Effector memory CD8-positive, alpha-beta T cell (primary cell): ENCODE measurements around the gene CMKLR1.
A peak's percentile ranks its signal among the peaks of the same experiment; 100 is the strongest.

Source experiments
- ATAC-seq: fragments of 150-1000 bp; cut with Tn5 transposase; replicated peaks from 2 replicates; pipeline ENCODE4 v1.10.0; 2021; ENCODE audit warnings: mild to moderate bottlenecking, moderate library complexity
- DNase-seq, 3 experiments: peaks; one replicate each; pipeline ENCODE4 v3.0.0; 2021
- H3K27ac Mint-ChIP-seq, 2 donors: one replicate each; pipeline ENCODE4 v1.8.0; 2022; ENCODE audit warnings: mild to moderate bottlenecking in 2 of 2, mixed read lengths in 2 of 2, moderate library complexity in 2 of 2
- H3K27me3 Mint-ChIP-seq, 2 donors: one replicate each; pipeline ENCODE4 v1.8.0; 2022; ENCODE audit warnings: mixed read lengths in 2 of 2
- H3K36me3 Mint-ChIP-seq: one replicate; pipeline ENCODE4 v1.8.0; 2022; ENCODE audit warnings: mild to moderate bottlenecking, moderate library complexity, mixed read lengths; ENCODE audit not compliant: insufficient read depth
- H3K4me1 Mint-ChIP-seq, 2 donors: one replicate each; pipeline ENCODE4 v1.8.0; 2022; ENCODE audit warnings: low read depth in 2 of 2, mixed read lengths in 2 of 2
- H3K4me3 Mint-ChIP-seq, 2 donors: one replicate each; pipeline ENCODE4 v1.8.0; 2022; ENCODE audit warnings: mild to moderate bottlenecking in 2 of 2, mixed read lengths in 2 of 2, moderate library complexity in 2 of 2
- H3K9me3 Mint-ChIP-seq, 2 donors: one replicate each; pipeline ENCODE4 v1.8.0; 2022; ENCODE audit warnings: mixed read lengths in 2 of 2

The CMKLR1 gene

GRCh38 chr12:108357834-108358579 is 18.9 kb upstream of the CMKLR1 start:
- peaks cover 0 to 5% of the 10 kb centered on the region in 2 donors for H3K4me1 Mint-ChIP-seq
- H3K9me3 Mint-ChIP-seq: peaks cover 0 to 1% of the 10 kb centered on the region in 2 donors
- H3K4me3 Mint-ChIP-seq: no peak overlapping the region
- ATAC-seq (no peak), DNase-seq (no peak)
- no peaks in the 10 kb centered on the region for H3K36me3 Mint-ChIP-seq
- H3K27me3 Mint-ChIP-seq: peaks cover 9 to 48% of the 10 kb centered on the region in 2 donors
- no peak overlapping the region for H3K27ac Mint-ChIP-seq

GRCh38 chr12:108356835-108357806 is 18.0 kb upstream of the CMKLR1 start:
- H3K4me3 Mint-ChIP-seq: no peak overlapping the region
- no peak for DNase-seq
- H3K4me1 Mint-ChIP-seq: peaks cover 0 to 3% of the 10 kb centered on the region in 2 donors
- H3K9me3 Mint-ChIP-seq: no peaks in the 10 kb centered on the region
- ATAC-seq: no peak
- H3K36me3 Mint-ChIP-seq: no peaks in the 10 kb centered on the region
- peaks cover 9 to 48% of the 10 kb centered on the region in 2 donors for H3K27me3 Mint-ChIP-seq
- H3K27ac Mint-ChIP-seq: no peak overlapping the region

- peaks cover 9 to 32% of the 10 kb centered on the region in 2 donors for H3K27me3 Mint-ChIP-seq
Observed at GRCh38 chr12:108355069-108355468, 16.0 kb upstream of the CMKLR1 start.

GRCh38 chr12:108352591-108352990 is 13.5 kb upstream of the CMKLR1 start:
- no peaks in the 10 kb centered on the region for H3K9me3 Mint-ChIP-seq
- DNase-seq: no peak
- H3K4me3 Mint-ChIP-seq: no peak overlapping the region
- H3K27me3 Mint-ChIP-seq: peaks cover 0 to 15% of the 10 kb centered on the region in 2 donors
- ATAC-seq: no peak
- no peaks in the 10 kb centered on the region for H3K36me3 Mint-ChIP-seq
- peaks cover 0 to 5% of the 10 kb centered on the region in 2 donors for H3K4me1 Mint-ChIP-seq
- H3K27ac Mint-ChIP-seq: no peak overlapping the region

More at GRCh38 chr12:108355069-108355468, 16.0 kb upstream of the CMKLR1 start:
- no peak overlapping the region for H3K4me3 Mint-ChIP-seq
- no peaks in the 10 kb centered on the region for H3K36me3 Mint-ChIP-seq
- no peak overlapping the region for H3K27ac Mint-ChIP-seq
- no peaks in the 10 kb centered on the region for H3K9me3 Mint-ChIP-seq
- no peak for ATAC-seq
- DNase-seq: no peak
- H3K4me1 Mint-ChIP-seq: peaks cover 0 to 5% of the 10 kb centered on the region in 2 donors

- H3K27ac Mint-ChIP-seq: no peak overlapping the region
- H3K27me3 Mint-ChIP-seq: peaks cover 0 to 21% of the 10 kb centered on the region in 2 donors
- H3K9me3 Mint-ChIP-seq: no peaks in the 10 kb centered on the region
- H3K4me3 Mint-ChIP-seq: no peak overlapping the region
- no peaks in the 10 kb centered on the region for H3K36me3 Mint-ChIP-seq
- ATAC-seq (no peak), DNase-seq (no peak)
- H3K4me1 Mint-ChIP-seq: peaks cover 0 to 5% of the 10 kb centered on the region in 2 donors
Observed at GRCh38 chr12:108350511-108350910, 11.4 kb upstream of the CMKLR1 start.

- peaks cover 0 to 5% of the 10 kb centered on the region in 2 donors for H3K4me1 Mint-ChIP-seq
- ATAC-seq (no peak), DNase-seq (no peak)
- H3K36me3 Mint-ChIP-seq: no peaks in the 10 kb centered on the region
- H3K9me3 Mint-ChIP-seq: no peaks in the 10 kb centered on the region
- no peak overlapping the region for H3K27ac Mint-ChIP-seq
- H3K4me3 Mint-ChIP-seq: no peak overlapping the region
- peaks cover 0 to 19% of the 10 kb centered on the region in 2 donors for H3K27me3 Mint-ChIP-seq
Observed at GRCh38 chr12:108349278-108349688, 10.2 kb upstream of the CMKLR1 start.

GRCh38 chr12:108348842-108349241 is 9.7 kb upstream of the CMKLR1 start:
- DNase-seq (no peak), ATAC-seq (no peak)
- Mint-ChIP-seq H3K4me1 (peaks cover 0 to 5% of the 10 kb centered on the region in 2 donors), H3K4me3 (no peak overlapping the region), H3K9me3 (no peaks in the 10 kb centered on the region), H3K36me3 (no peaks in the 10 kb centered on the region), H3K27me3 (peaks cover 0 to 19% of the 10 kb centered on the region in 2 donors), H3K27ac (no peak overlapping the region)

GRCh38 chr12:108346727-108347710 is 7.9 kb upstream of the CMKLR1 start:
- H3K4me3 Mint-ChIP-seq: no peak overlapping the region
- DNase-seq (no peak), ATAC-seq (no peak)
- no peak overlapping the region for H3K27ac Mint-ChIP-seq
- no peaks in the 10 kb centered on the region for H3K9me3 Mint-ChIP-seq
- no peaks in the 10 kb centered on the region for H3K36me3 Mint-ChIP-seq
- H3K4me1 Mint-ChIP-seq: peaks cover 0 to 1% of the 10 kb centered on the region in 2 donors
- peaks cover 0 to 29% of the 10 kb centered on the region in 2 donors for H3K27me3 Mint-ChIP-seq

GRCh38 chr12:108345716-108346633 is 6.9 kb upstream of the CMKLR1 start:
- DNase-seq (no peak), ATAC-seq (no peak)
- Mint-ChIP-seq H3K36me3 (no peaks in the 10 kb centered on the region), H3K27me3 (peaks cover 0 to 39% of the 10 kb centered on the region in 2 donors), H3K4me1 (peaks cover 0 to 2% of the 10 kb centered on the region in 2 donors), H3K9me3 (no peaks in the 10 kb centered on the region), H3K27ac (peak overlapping the region in 1 of 2 donors; percentile 4), H3K4me3 (no peak overlapping the region)

GRCh38 chr12:108342985-108343384 is 3.9 kb upstream of the CMKLR1 start:
- Mint-ChIP-seq H3K27ac (no peak overlapping the region), H3K27me3 (peaks cover 3 to 64% of the 10 kb centered on the region in 2 donors), H3K4me3 (no peak overlapping the region), H3K9me3 (no peaks in the 10 kb centered on the region), H3K4me1 (peaks cover 6 to 9% of the 10 kb centered on the region in 2 donors), H3K36me3 (no peaks in the 10 kb centered on the region)
- ATAC-seq: no peak
- DNase-seq: no peak

GRCh38 chr12:108341854-108342847 is 3.0 kb upstream of the CMKLR1 start:
- Mint-ChIP-seq H3K27me3 (peaks cover 6 to 71% of the 10 kb centered on the region in 2 donors), H3K4me1 (peaks cover 7 to 11% of the 10 kb centered on the region in 2 donors), H3K4me3 (no peak overlapping the region), H3K36me3 (no peaks in the 10 kb centered on the region), H3K27ac (no peak overlapping the region), H3K9me3 (no peaks in the 10 kb centered on the region)
- DNase-seq: no peak
- no peak for ATAC-seq
